Measurements from ENCODE around the gene PSMB4. TPM values are rescaled to one million over a fixed set of nuclear protein-coding genes. Genes with fewer than 3 reads are reported as not detected.
"Not testable (repeated sequence)": the region's sequence is repeated elsewhere in the genome, so short reads cannot be mapped to it uniquely, and the experiment has no call there.

Gene PSMB4
- polyA plus RNA-seq, 1 donor (not counting 4 experiments of a cell fraction or from before 2014, with no cell fraction given) = 340 TPM

DNA sequence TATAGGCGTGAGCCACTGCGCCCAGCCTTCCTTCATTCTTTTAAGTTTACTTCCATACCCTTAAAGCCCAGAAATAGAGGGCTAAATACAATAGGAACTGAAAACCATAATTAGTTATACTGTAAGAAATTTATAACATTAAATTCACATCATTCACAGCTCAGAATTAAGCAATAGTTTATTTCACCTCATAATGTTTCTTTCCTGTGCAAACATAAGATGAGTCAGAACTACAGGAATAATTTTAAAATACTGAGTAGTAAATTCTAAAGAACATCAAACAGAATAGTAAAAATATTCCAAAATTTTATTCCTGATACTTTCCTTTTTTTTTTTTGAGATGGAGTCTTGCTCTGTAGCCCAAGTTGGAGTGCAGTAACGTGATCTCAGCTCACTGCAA, 35.8 kb downstream of the PSMB4 start:
- dilution Hi-C loops (cut with MboI; ENCODE audit: extremely low pct_ligation_motif_present, low sequenced_read_pairs) = no loop called here
- no peak for TF ChIP-seq EZH2 (IDR thresholded peaks at IDR 0.05; ENCODE audit: low read length)
- TF ChIP-seq, protein P1, sequence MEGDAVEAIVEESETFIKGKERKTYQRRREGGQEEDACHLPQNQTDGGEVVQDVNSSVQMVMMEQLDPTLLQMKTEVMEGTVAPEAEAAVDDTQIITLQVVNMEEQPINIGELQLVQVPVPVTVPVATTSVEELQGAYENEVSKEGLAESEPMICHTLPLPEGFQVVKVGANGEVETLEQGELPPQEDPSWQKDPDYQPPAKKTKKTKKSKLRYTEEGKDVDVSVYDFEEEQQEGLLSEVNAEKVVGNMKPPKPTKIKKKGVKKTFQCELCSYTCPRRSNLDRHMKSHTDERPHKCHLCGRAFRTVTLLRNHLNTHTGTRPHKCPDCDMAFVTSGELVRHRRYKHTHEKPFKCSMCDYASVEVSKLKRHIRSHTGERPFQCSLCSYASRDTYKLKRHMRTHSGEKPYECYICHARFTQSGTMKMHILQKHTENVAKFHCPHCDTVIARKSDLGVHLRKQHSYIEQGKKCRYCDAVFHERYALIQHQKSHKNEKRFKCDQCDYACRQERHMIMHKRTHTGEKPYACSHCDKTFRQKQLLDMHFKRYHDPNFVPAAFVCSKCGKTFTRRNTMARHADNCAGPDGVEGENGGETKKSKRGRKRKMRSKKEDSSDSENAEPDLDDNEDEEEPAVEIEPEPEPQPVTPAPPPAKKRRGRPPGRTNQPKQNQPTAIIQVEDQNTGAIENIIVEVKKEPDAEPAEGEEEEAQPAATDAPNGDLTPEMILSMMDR (optimal IDR thresholded peaks at IDR 0.05 in 1 of 3, IDR thresholded peaks at IDR 0.05 in 1 of 3, conservative IDR thresholded peaks at IDR 0.05 in 1 of 3; ENCODE audit: extremely low read depth in 1 of 3, insufficient read depth in 2 of 3, low read length in 3 of 3) = no peak
- no peak for DNase-seq (ENCODE audit: low read depth, low spot score)
- Histone ChIP-seq H3K79me2 (ENCODE audit: control insufficient read depth, insufficient read depth, low read length) (peaks cover 63% of the 10 kb centered on the region), H3K9me3 (ENCODE audit: control insufficient read depth, low read depth, low read length) (no peaks in the 10 kb centered on the region), H3K27ac (ENCODE audit: control insufficient read depth, insufficient read depth, low read length) (no peak overlapping the region), H3K9ac (ENCODE audit: control insufficient read depth, extremely low read depth, insufficient read depth, low read length) (no peak overlapping the region), H2AFZ (ENCODE audit: control insufficient read depth, low read length) (no peak overlapping the region), H3K36me3 (ENCODE audit: control insufficient read depth in 2 of 2, extremely low read depth in 1 of 2, insufficient read depth in 2 of 2, low read length in 2 of 2) (peaks cover 5 to 9% of the 10 kb centered on the region in 2 experiments), H3K9me1 (ENCODE audit: control insufficient read depth, extremely low read depth, insufficient read depth, low read length) (no peaks in the 10 kb centered on the region), H3K4me2 (ENCODE audit: control insufficient read depth, extremely low read depth, insufficient read depth, low read depth, low read length) (no peak overlapping the region), H4K20me1 (ENCODE audit: control insufficient read depth, extremely low read depth, insufficient read depth, low read length) (no peaks in the 10 kb centered on the region), H3K4me3 (ENCODE audit: control insufficient read depth in 2 of 3, extremely low read depth in 1 of 3, insufficient read depth in 2 of 3, low read depth in 1 of 3, low read length in 3 of 3) (no peak overlapping the region), H3K27me3 (ENCODE audit: control insufficient read depth, extremely low read depth, insufficient read depth, low read length) (no peaks in the 10 kb centered on the region), H3K4me1 (ENCODE audit: control insufficient read depth, extremely low read depth, insufficient read depth, low read length) (no peaks in the 10 kb centered on the region)
- FAIRE-seq = no peak

- Histone ChIP-seq H3K9me3 (ENCODE audit: control insufficient read depth, low read depth, low read length) (no peaks in the 10 kb centered on the region), H3K4me3 (ENCODE audit: control insufficient read depth in 2 of 3, extremely low read depth in 1 of 3, insufficient read depth in 2 of 3, low read depth in 1 of 3, low read length in 3 of 3) (no peak overlapping the region), H3K36me3 (ENCODE audit: control insufficient read depth in 2 of 2, extremely low read depth in 1 of 2, insufficient read depth in 2 of 2, low read length in 2 of 2) (peaks cover 9 to 21% of the 10 kb centered on the region in 2 experiments), H4K20me1 (ENCODE audit: control insufficient read depth, extremely low read depth, insufficient read depth, low read length) (peaks cover under 1% of the 10 kb centered on the region), H3K79me2 (ENCODE audit: control insufficient read depth, insufficient read depth, low read length) (peaks cover 70% of the 10 kb centered on the region), H3K4me2 (ENCODE audit: control insufficient read depth, extremely low read depth, insufficient read depth, low read depth, low read length) (no peak overlapping the region), H3K4me1 (ENCODE audit: control insufficient read depth, extremely low read depth, insufficient read depth, low read length) (no peaks in the 10 kb centered on the region), H2AFZ (ENCODE audit: control insufficient read depth, low read length) (no peak overlapping the region), H3K27ac (ENCODE audit: control insufficient read depth, insufficient read depth, low read length) (no peak overlapping the region), H3K9ac (ENCODE audit: control insufficient read depth, extremely low read depth, insufficient read depth, low read length) (no peak overlapping the region), H3K27me3 (ENCODE audit: control insufficient read depth, extremely low read depth, insufficient read depth, low read length) (no peaks in the 10 kb centered on the region), H3K9me1 (ENCODE audit: control insufficient read depth, extremely low read depth, insufficient read depth, low read length) (no peaks in the 10 kb centered on the region)
- no peak for FAIRE-seq
- no peak for DNase-seq (ENCODE audit: low read depth, low spot score)
- TF ChIP-seq EZH2 (IDR thresholded peaks at IDR 0.05; ENCODE audit: low read length) = no peak
- TF ChIP-seq, protein P1 (optimal IDR thresholded peaks at IDR 0.05 in 1 of 3, IDR thresholded peaks at IDR 0.05 in 1 of 3, conservative IDR thresholded peaks at IDR 0.05 in 1 of 3; ENCODE audit: extremely low read depth in 1 of 3, insufficient read depth in 2 of 3, low read length in 3 of 3) = no peak
- dilution Hi-C loops (cut with MboI; ENCODE audit: extremely low pct_ligation_motif_present, low sequenced_read_pairs) = no loop called here
Measured at GRCh38 chr1:151436985-151437384, 37.6 kb downstream of the PSMB4 start.

DNA sequence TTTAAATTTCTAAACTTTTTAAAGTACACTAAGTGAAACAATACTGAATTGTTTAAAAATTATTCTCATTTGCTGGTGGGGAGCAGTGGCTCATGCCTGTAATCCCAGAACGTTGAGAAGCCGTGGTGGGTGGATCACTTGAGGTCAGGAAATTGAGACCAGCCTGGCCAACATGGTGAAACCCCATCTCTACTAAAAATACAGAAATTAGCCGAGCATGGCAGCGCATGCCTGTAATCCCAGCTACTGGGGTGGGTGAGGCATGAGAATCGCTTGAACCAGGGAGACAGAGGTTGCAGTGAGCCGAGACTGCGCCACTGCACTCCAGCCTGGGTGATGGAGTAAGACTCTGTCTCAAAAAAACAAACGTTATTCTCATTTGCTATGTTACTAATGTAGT, 38.0 kb downstream of the PSMB4 start:
- H4K20me1 ChIP-seq (ENCODE audit: control insufficient read depth, extremely low read depth, insufficient read depth, low read length) = not testable (repeated sequence)

More for the DNA sequence above, 38.0 kb downstream of the PSMB4 start:
- H3K27me3 ChIP-seq (ENCODE audit: control insufficient read depth, extremely low read depth, insufficient read depth, low read length); H3K4me3 ChIP-seq (ENCODE audit: control insufficient read depth in 2 of 3, extremely low read depth in 1 of 3, insufficient read depth in 2 of 3, low read depth in 1 of 3, low read length in 3 of 3); H3K4me1 ChIP-seq (ENCODE audit: control insufficient read depth, extremely low read depth, insufficient read depth, low read length); H3K27ac ChIP-seq (ENCODE audit: control insufficient read depth, insufficient read depth, low read length); H3K9ac ChIP-seq (ENCODE audit: control insufficient read depth, extremely low read depth, insufficient read depth, low read length); H3K4me2 ChIP-seq (ENCODE audit: control insufficient read depth, extremely low read depth, insufficient read depth, low read depth, low read length); H3K9me1 ChIP-seq (ENCODE audit: control insufficient read depth, extremely low read depth, insufficient read depth, low read length); DNase-seq (ENCODE audit: low read depth, low spot score); H2AFZ ChIP-seq (ENCODE audit: control insufficient read depth, low read length); FAIRE-seq; dilution Hi-C loops (cut with MboI; ENCODE audit: extremely low pct_ligation_motif_present, low sequenced_read_pairs); H3K9me3 ChIP-seq (ENCODE audit: control insufficient read depth, low read depth, low read length): not testable (repeated sequence)
- Histone ChIP-seq H3K79me2 (ENCODE audit: control insufficient read depth, insufficient read depth, low read length) (peaks cover 70% of the 10 kb centered on the region), H3K36me3 (ENCODE audit: control insufficient read depth in 2 of 2, extremely low read depth in 1 of 2, insufficient read depth in 2 of 2, low read length in 2 of 2) (peaks cover 9 to 24% of the 10 kb centered on the region in 2 experiments)

All from keratinocyte (primary cell).